ENCODE data around the gene ATF6B.
"Not testable (repeated sequence)": the region's sequence is repeated elsewhere in the genome, so short reads cannot be mapped to it uniquely, and the experiment has no call there.

The ATF6B gene

DNA sequence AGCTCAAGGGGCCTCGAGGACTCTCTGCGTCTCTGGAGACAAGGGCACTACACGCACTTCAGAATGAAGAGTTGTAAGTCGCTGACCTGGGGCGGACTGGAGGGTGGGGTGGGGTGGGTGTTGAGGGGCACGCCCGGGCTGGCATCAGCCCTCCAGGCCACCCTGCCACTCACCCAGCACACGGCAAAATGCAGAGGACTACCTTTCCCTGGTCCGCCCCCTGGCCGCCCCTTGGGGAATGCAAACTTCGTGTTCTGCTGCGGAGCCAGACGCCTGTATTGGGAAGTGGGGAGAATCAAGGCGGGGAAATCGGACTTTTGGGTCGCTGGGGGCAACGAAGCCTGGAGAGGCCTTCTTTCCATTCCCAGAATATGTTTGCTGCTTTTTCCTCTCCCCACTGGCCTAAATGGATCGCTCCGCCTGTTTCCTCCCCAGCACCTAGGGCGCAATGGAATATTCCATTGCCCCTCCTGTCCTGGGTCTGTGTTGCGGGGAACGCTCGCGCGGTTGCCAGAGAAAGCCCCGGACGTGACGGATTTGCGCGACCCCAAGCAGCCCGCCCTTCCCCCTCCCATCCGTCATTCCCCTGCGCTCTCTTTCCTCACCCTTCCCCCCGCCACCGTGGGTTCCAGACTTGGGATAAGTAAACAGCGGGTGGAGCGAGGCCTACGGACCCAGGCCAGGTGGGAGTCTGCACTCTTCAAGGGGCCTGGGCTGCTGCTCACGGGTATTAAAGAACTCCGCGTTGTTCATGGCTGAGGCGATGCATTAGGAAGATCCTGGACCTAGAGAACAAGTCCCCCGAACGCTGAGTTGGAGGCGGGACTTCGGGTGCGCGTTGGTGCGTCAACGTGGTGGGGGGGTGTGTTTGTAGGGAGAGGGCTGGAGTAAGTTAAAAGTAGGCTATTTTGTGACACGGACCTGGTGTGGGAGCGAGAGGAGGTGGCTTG lies 25.8 kb upstream of the ATF6B start, which contains the start of gene PPT2:
TSS of gene PPT2 (plus strand) at position 578 of the 950 bp plus-strand sequence. CDS start 454 bp downstream, outside the sequence.
- DNase-seq = peak; percentile 72

DNA sequence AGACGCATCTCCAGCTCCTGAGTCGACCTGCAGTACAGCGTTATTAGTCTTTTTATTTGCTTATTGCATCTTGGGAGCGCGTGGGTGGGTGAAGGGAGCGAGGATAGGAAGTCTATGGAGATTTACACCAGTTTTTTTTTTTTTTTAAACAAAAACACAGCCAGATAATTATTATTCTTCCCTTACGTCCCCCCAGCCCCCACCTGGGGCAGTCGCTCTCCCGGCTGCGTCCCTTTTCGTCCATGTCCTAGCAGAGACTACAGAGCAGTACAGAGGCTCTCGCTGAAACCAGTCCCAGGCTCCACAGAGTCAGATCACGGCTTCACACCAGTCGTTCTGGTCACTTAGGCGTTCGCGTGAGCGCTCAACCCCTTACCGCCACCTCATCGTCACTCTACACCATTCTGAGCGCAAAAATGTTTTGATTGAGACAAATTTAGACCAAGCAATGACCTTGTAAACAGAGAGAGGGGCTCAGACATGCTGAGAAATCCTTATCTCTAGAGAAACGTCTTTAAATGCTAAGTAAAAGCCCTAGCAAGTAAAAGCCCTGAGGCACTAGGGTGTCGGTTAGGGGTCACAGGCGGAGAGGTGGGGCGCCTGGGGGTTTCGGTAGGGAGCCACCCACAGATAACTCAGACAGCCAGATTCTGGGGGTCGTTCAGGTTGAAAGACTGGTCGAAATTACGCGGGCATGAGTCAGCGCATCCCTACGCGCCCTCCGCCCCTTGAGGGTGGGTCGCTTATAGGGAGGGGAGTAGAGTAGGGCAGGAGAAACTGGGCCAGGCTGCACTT lies 24.9 kb upstream of the ATF6B start:
- no peak for DNase-seq

DNA sequence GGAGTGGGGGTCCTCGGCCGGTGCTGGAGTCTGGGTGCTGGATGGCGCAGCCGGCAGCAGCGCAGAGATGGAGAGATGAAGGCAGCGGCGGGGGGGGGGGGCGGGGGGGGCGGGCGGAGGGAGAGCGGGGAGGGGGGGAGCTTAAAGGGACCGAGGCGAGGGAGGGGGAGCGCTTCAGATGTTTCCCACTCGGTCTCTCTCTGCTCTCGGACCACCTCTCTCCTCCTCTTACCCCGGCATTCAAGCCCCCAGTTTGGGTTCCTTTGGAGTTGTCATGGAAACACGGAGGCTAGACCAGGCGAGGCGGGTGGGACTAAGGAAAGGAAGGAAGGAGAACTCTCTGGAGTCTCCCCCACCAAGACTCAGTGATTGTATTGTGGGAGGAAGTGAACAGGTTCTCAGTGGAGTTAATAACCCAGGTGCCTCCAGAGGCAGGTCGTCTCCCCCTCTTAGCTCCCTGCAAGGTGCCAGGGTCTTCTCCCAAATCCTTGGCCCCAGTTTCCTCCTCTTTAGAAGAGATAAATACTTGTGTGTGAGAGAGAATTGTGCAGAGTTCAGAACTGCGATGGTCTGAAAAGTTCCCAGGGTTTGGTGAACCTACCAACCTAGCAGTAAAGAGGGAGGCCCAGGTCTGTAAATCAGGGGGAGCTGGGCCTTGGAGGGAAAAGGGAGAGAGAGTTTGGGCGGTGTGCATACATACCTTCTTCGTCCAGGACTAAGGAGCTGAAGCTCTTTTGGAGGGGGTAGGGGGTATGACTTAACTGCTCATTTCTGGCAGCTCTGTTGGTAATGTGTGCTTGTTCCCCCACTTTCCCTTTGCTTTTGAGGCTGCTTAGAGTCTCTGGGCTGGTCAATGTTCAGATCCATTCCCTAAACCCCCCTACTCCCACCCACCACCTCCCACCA lies 24.1 kb upstream of the ATF6B start, which contains the start of gene PRRT1:
TSS of gene PRRT1 (minus strand) at position 77 of the 906 bp plus-strand sequence. CDS start 112 bp downstream, outside the sequence.
- DNase-seq = no peak

DNA sequence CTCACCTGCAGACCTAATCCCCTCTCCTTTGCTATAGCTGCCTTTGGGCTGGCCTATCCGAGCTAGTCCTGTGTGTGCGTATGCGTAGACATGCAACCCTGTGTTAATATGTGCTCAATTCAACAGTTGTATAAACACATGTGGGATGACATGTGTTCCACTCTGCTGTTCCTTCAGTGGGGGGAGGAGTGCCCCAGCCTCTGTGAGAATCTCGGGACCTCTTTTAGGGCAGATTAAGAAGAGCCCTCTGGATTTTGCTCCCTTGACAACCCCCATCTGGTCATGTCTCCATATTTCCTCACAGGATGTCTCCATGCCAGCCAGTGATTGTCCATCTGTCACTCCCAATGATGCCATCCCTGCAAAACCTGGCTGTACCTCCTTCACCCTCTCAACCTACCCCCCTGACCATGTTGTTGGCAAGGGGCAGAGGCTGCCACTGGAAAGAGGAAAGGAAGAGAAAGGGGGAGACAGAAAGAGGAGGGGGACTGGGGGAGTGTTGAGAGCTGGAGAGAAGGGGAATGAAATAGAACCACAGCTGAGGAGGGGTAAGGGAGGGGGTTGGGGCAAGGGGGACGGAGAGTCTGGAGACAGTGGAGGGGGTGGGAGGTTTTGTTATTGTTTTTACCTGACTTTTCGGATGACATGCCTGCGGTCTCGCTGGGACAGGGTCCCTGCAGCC lies 23.3 kb upstream of the ATF6B start:
- no peak for DNase-seq

GRCh38 chr6:32149932-32150870 lies 22.2 kb upstream of the ATF6B start:
- DNase-seq = no peak

GRCh38 chr6:32149092-32149755 lies 21.2 kb upstream of the ATF6B start:
- no peak for DNase-seq

GRCh38 chr6:32148289-32149091 lies 20.4 kb upstream of the ATF6B start:
- DNase-seq = peak; percentile 49

DNA sequence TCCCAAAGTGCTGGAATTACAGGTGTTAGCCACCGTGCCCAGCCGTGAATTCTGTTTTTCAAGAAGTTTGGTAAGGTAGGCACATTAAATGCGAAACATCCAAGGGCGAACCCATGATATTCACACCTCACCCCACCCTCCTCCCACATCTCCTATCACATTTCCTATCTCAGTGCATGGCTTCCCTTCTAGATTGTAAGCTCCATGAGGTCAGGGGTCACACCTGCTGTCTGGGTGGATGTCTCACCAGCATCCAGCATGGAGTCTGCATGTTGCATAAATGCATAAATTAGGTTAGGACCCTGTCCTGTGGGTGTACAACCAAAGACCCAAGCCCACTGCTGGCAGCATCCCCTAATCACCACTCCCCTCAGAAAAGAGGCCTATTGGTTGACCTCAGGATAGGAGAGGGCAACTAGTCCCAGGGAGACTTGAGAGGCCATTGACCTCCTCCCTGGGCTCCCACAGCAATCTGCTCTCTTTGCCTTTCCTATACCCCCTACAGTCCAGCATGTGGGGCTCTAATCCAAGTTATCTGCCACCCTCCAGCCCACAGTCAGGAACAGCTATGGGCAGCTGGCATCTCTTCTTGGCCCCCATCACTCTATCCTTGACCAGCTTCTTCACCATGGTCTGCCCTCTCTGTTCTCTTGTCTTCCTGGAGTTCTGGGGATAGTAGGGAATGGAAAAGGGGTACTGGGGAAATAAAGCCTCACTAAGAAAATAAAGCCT lies 19.5 kb upstream of the ATF6B start:
- DNase-seq = no peak

- no peak for DNase-seq
These were observed 18.6 kb upstream of the ATF6B start for GRCh38 chr6:32146687-32147086.

DNA sequence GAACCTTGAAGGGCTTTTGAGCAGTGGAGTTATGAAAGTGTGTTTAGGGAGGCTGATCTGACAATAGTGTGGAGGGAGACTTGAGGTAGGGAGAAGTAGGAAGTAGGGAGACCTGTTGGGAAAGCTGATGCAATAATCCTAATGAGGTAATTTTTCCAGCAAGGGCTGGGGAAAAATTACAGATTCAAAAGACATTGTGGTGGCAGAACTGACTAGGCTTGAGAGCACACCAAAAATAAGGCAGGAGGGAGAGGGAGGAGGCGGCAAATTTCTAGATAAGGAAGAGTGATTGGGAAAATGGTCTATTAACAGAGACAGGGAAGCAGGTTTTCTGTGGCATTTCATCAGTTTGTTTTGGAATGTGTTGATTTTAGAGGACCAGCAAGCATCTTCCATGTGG lies 18.2 kb upstream of the ATF6B start:
- DNase-seq = no peak

DNA sequence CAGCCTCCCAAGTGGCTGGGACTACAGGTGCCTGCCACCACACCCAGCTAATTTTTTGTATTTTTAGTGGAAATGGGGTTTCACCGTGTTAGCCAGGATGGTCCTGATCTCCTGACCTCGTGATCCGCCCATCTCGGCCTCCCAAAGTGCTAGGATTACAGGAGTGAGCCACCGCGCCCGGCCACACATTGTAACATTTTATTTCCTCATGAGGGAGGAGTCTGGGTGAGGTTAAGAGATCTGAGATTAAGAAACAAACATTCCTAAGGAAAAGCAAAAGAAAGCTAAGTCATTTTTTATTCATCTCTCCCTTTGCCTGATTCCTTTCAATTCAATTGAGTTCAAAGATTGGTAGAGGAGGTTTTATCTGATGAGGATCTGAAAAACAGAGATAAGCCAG lies 16.2 kb upstream of the ATF6B start:
- DNase-seq = not testable (repeated sequence)

GRCh38 chr6:32140420-32141046 lies 12.5 kb upstream of the ATF6B start:
- no peak for DNase-seq

GRCh38 chr6:32139590-32139989 lies 11.5 kb upstream of the ATF6B start:
- DNase-seq = no peak

GRCh38 chr6:32137454-32137853 lies 9.4 kb upstream of the ATF6B start:
- DNase-seq = no peak

GRCh38 chr6:32133786-32134185 lies 5.7 kb upstream of the ATF6B start:
- no peak for DNase-seq

DNA sequence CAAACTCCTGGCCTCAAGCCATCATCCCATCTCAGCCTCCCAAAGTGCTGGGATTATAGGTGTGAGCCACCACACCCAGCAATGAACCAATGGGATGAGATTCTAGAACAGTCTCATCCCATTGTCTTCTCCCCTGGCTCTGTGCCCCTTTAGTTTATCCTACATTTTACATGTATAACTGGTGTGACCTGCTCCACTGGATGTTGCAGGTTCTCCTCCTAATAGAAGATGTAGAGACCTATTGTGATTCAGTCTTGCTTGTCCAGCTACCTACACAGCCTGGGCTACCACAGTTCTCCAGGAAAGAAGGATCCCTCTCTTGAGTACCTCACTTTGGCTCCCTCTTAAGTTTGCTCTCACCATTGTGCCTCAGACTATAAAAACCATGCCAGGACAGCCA lies 4.1 kb upstream of the ATF6B start:
- DNase-seq = no peak

DNA sequence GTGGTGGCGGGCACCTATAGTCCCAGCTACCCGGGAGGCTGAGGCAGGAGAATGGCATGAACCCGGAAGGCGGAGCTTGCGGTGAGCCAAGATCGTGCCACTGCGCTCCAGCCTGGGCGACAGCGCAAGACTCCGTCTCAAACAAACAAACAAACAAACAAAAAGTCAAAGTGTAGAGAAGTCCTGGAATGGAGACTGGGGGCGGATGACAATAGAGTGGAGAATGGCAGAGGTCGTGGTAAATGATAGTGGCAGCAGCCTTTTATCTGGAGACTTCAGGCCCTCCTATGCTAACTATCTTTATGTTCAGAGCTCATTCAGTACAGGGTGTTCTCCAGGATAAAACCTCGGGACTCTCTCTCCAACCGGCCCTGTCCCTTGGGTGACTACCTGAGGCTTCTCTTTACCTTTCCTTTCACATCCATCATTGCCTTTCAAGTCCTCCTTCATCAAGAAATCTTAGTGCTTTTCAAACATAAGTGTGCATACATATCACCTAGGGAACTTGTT lies 3.4 kb upstream of the ATF6B start:
- no peak for DNase-seq

Data from activated CD4-positive, alpha-beta T cell treated with anti-CD3 and anti-CD28 coated beads, Interleukin-10, Interleukin-2, amounts not matched to agents 100 ng/mL and 50 ng/mL, durations not matched to agents 16 hours and 8 hours (primary cell).